GM12874 (cell line): Measurements from ENCODE around the gene MRTFA.

Experiments used
- TF ChIP-seq, protein P1 (sequence below): IDR thresholded peaks from 2 replicates; pipeline ENCODE4 v1.5.1; 2011; ENCODE audit warnings: low read depth, mild to moderate bottlenecking, control low read depth, low read length, moderate library complexity; ENCODE audit not compliant: insufficient read depth

Gene MRTFA

GRCh38 chr22:40636380-40637182, at the start of gene MRTFA:
TSS of gene MRTFA (minus strand) at chr22:40636719.
- TF ChIP-seq, protein P1, sequence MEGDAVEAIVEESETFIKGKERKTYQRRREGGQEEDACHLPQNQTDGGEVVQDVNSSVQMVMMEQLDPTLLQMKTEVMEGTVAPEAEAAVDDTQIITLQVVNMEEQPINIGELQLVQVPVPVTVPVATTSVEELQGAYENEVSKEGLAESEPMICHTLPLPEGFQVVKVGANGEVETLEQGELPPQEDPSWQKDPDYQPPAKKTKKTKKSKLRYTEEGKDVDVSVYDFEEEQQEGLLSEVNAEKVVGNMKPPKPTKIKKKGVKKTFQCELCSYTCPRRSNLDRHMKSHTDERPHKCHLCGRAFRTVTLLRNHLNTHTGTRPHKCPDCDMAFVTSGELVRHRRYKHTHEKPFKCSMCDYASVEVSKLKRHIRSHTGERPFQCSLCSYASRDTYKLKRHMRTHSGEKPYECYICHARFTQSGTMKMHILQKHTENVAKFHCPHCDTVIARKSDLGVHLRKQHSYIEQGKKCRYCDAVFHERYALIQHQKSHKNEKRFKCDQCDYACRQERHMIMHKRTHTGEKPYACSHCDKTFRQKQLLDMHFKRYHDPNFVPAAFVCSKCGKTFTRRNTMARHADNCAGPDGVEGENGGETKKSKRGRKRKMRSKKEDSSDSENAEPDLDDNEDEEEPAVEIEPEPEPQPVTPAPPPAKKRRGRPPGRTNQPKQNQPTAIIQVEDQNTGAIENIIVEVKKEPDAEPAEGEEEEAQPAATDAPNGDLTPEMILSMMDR, result no peak

DNA sequence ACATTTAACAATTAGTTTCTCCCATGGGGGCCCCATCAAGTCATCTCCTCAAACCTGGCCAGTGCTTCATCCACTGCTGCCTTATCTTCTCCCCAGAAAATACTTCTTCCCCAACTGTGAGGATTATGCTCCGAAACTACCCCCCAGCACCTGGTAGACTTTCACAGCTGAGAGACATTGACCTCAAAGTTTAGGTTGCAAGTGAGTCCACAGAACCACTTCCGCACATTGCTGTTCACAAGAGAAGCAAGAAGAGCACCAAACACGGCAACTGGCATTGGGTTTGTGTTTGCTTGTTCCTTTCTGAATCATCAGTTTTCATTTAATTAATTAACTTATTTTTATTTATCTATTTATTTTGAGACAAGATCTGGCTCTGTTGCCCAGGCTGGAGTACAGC, 48.9 kb upstream of the MRTFA start:
- TF ChIP-seq, protein P1, result no peak

GRCh38 chr22:40684728-40685127, 48.2 kb upstream of the MRTFA start:
- TF ChIP-seq, protein P1, result no peak

GRCh38 chr22:40681451-40681850, 44.9 kb upstream of the MRTFA start:
- TF ChIP-seq, protein P1, result no peak

DNA sequence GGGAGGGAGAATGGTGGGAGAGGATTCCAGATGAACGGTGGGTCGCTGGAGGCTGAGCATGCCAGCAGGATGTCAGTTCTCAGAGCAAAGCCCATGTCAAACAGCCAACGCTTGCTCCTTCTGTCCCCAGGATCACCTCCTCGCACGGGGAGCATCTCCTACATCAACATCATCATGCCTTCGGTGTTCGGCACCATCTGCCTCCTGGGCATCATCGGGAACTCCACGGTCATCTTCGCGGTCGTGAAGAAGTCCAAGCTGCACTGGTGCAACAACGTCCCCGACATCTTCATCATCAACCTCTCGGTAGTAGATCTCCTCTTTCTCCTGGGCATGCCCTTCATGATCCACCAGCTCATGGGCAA, 44.3 kb upstream of the MRTFA start:
- TF ChIP-seq, protein P1, result no peak

- TF ChIP-seq, protein P1, result no peak
Measured at GRCh38 chr22:40679964-40680818, 43.7 kb upstream of the MRTFA start.

DNA sequence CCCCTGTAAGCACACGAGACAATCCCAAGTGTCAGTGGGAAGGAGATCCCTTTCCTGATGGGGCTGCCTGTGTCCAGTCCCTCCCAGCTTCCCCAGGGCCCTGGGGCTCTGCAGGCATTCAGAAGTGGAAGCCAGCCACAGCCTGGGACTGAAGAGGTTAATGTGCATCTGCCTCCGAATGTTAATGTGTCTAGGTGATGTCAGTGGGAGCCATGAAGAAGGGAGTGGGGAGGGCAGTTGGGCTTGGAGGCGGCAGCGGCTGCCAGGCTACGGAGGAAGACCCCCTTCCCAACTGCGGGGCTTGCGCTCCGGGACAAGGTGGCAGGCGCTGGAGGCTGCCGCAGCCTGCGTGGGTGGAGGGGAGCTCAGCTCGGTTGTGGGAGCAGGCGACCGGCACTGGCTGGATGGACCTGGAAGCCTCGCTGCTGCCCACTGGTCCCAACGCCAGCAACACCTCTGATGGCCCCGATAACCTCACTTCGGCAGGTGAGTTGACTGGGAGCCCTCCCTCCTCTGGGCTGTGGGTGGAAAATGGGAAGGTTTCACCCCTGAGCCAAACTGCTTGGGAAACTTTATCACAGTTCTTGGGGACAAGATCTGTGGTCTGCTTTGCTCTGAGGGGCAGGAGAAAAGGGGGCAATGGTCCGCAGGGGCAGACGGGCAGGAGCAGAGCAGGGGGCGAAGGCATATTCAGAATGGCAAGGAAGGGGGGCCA, 42.9 kb upstream of the MRTFA start, which contains the start of gene MCHR1:
Gene MCHR1, plus strand, starts transcription at position 236 of the 715 bp plus-strand sequence. Its CDS starts 169 bp downstream, at position 405.
- TF ChIP-seq, protein P1, result no peak
